SHP77 treated with DMSO at 0.1 percent for 48 hours (cell line): ENCODE data around the gene PNMA6E.

Source experiments
- DNase-seq: peaks from one replicate; lab custom pipeline; 2025; lab: John Stamatoyannopoulos, UW

The PNMA6E gene

DNA sequence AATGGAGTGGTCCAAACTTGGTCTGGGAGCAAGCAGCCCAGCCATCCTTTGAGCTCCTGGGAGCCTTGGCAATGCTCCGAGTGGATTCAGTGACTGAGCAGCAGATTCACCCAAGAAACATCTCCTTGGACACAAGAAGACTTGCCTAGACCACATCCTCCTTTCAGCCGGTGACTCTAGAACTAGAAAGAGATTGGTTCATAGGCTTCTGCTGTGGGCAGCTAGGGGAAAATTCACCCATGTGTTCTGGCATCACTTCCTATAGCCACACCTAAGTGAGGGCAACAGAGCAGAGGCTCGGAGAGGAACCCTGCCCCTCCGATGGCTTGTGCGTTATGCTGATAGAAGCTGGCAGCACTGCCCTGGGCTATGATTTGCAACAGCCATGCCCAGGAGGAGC lies 51.2 kb downstream of the PNMA6E start:
- DNase-seq = no peak

DNA sequence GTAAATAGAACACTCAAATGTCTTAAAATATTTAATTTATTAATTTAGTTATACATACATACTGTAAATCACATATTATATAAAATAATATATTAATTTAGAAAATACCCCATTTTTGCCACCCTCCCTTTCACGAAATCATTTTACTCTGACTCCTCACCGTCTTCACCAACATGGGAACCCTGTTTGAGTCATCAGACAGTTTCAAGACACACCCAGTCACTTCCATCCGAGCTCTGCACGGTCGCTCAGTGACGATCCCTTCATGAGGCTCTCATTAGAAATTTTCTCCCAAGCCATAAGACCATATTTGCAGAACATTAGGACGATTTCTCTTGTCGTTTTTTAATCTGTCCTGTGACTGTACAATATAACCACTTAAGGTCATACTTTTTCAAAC lies 52.7 kb downstream of the PNMA6E start:
- no peak for DNase-seq

DNA sequence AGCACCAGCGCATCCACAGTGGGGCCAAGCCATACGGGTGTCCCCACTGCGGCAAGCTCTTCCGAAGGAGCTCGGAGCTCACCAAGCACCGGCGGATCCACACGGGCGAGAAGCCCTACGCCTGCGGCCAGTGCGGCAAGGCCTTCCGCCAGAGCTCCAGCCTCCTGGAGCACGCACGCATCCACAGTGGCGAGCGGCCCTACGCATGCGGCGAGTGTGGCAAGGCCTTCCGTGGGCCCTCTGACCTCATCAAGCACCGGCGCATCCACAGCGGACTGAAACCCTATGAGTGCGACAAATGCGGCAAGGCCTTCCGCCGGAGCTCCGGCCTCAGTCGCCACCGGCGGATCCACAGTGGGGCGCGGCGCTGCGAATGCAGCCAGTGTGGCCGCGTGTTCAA lies 53.6 kb downstream of the PNMA6E start:
- DNase-seq = no peak
